Calu3 (cell line): ENCODE data around the gene HIPK1. TPM values are rescaled to one million over a fixed set of nuclear protein-coding genes. Genes with fewer than 3 reads are reported as not detected.

Source experiments
- BruUV-seq: library from RNA; stranded (reverse); fragments of 400-500 nt; replicated peaks from 2 replicates; lab custom pipeline; 2021; lab: Mats Ljungman, UMichigan
- CTCF ChIA-PET: fragments of 300-600 bp; sonication (Branson Sonifier 250); formaldehyde crosslinking; loops from one replicate; lab custom pipeline; 2022; ENCODE audit warnings: antibody characterized with exemption; lab: Charles Lee
- DNase-seq: peaks from one replicate; pipeline ENCODE4 v3.0.0; 2022
- H3K27ac Mint-ChIP-seq: one replicate; pipeline ENCODE4 v1.8.0; 2022; ENCODE audit warnings: mixed read lengths; ENCODE audit not compliant: unreplicated experiment
- H3K27me3 Mint-ChIP-seq: one replicate; pipeline ENCODE4 v1.8.0; 2022; ENCODE audit warnings: mixed read lengths; ENCODE audit not compliant: unreplicated experiment
- H3K36me3 Mint-ChIP-seq: one replicate; pipeline ENCODE4 v1.8.0; 2022; ENCODE audit warnings: mild to moderate bottlenecking, moderate library complexity, mixed read lengths; ENCODE audit not compliant: insufficient read depth, unreplicated experiment
- H3K4me1 Mint-ChIP-seq: one replicate; pipeline ENCODE4 v1.8.0; 2022; ENCODE audit warnings: mild to moderate bottlenecking, low read depth, mixed read lengths; ENCODE audit not compliant: unreplicated experiment
- H3K4me3 Mint-ChIP-seq: one replicate; pipeline ENCODE4 v1.8.0; 2022; ENCODE audit warnings: mild to moderate bottlenecking, low read depth, moderate library complexity, mixed read lengths; ENCODE audit not compliant: unreplicated experiment
- H3K9me3 Mint-ChIP-seq: one replicate; pipeline ENCODE4 v1.8.0; 2022; ENCODE audit warnings: low read depth, mixed read lengths; ENCODE audit not compliant: unreplicated experiment
- CTCF ChIP-seq: fragments of 200-600 bp; IDR thresholded peaks from one replicate; pipeline ENCODE4 v1.8.0; 2022; ENCODE audit warnings: antibody characterized with exemption; ENCODE audit not compliant: unreplicated experiment
- intact Hi-C: fragments of 100-400 bp; cut with micrococcal nuclease; formaldehyde crosslinking; loops from one replicate; pipeline ENCODE4 v1.10.0; 2022; ENCODE audit not compliant: unreplicated experiment
- total RNA-seq: library from RNA; stranded (reverse); gene quantifications from 2 replicates; pipeline ENCODE4 v1.2.3, GENCODE V29; 2022

Gene HIPK1
- total RNA-seq, 1 experiment from 2014 or later = 42.7 TPM

GRCh38 chr1:113931451-113931851 lies 2.3 kb downstream of the HIPK1 start:
- CTCF ChIA-PET = interaction anchor here (3.1 kb wide), 1 partner anchor 26 kb away, joined by 15 read pairs; the partner anchor contains the start of genes AP4B1 and DCLRE1B
- no peak for DNase-seq

GRCh38 chr1:113934006-113934405 lies 4.9 kb downstream of the HIPK1 start:
- DNase-seq = no peak
- Mint-ChIP-seq H3K27ac (peak overlapping the region; percentile 27), H3K4me1 (peaks cover 45% of the 10 kb centered on the region), H3K27me3 (no peaks in the 10 kb centered on the region), H3K4me3 (no peak overlapping the region), H3K9me3 (no peaks in the 10 kb centered on the region), H3K36me3 (peaks cover 35% of the 10 kb centered on the region)
- CTCF ChIA-PET = interaction anchor here (1.6 kb wide), 1 partner anchor 30 kb away, joined by 4 read pairs; no protein-coding TSS in a partner anchor
- TF ChIP-seq CTCF = no peak
- intact Hi-C loops = no loop called here
- no TSS peak for BruUV-seq

More at GRCh38 chr1:113931451-113931851, 2.3 kb downstream of the HIPK1 start:
- no TSS peak for BruUV-seq
- intact Hi-C loops = no loop called here
- Mint-ChIP-seq H3K27ac (peak overlapping the region; percentile 74), H3K4me3 (peak overlapping the region; percentile 85), H3K4me1 (peaks cover 47% of the 10 kb centered on the region), H3K9me3 (no peaks in the 10 kb centered on the region), H3K36me3 (peaks cover 43% of the 10 kb centered on the region), H3K27me3 (no peaks in the 10 kb centered on the region)
- no peak for TF ChIP-seq CTCF

- DNase-seq = no peak
- peaks cover 29% of the 10 kb centered on the region for H3K36me3 Mint-ChIP-seq
- H3K9me3 Mint-ChIP-seq = no peaks in the 10 kb centered on the region
- no peak for TF ChIP-seq CTCF
- no peaks in the 10 kb centered on the region for H3K27me3 Mint-ChIP-seq
- H3K4me3 Mint-ChIP-seq = no peak overlapping the region
- BruUV-seq = no TSS peak
- intact Hi-C loops = no loop called here
- H3K27ac Mint-ChIP-seq = no peak overlapping the region
- CTCF ChIA-PET = interaction anchor here (0.7 kb wide), 1 partner anchor 1294 kb away, joined by 3 read pairs; no protein-coding TSS in a partner anchor
- H3K4me1 Mint-ChIP-seq = peaks cover 45% of the 10 kb centered on the region
Observed at GRCh38 chr1:113934511-113935055, 5.5 kb downstream of the HIPK1 start.

GRCh38 chr1:113935176-113935575 lies 6.1 kb downstream of the HIPK1 start:
- intact Hi-C loops = no loop called here
- Mint-ChIP-seq H3K9me3 (no peaks in the 10 kb centered on the region), H3K27me3 (no peaks in the 10 kb centered on the region), H3K4me3 (no peak overlapping the region), H3K4me1 (peaks cover 45% of the 10 kb centered on the region), H3K27ac (no peak overlapping the region), H3K36me3 (peaks cover 24% of the 10 kb centered on the region)
- no TSS peak for BruUV-seq
- CTCF ChIA-PET = interaction anchor here (0.7 kb wide), 1 partner anchor 1294 kb away, joined by 3 read pairs; no protein-coding TSS in a partner anchor
- no peak for DNase-seq
- no peak for TF ChIP-seq CTCF
